Smooth muscle cell (in vitro differentiated cells): ENCODE results near the gene FGF13. TPM values are rescaled to one million over a fixed set of nuclear protein-coding genes. Genes with fewer than 3 reads are reported as not detected.
A peak's percentile ranks its signal among the peaks of the same experiment; 100 is the strongest.

ENCODE experiments used
- DNase-seq: peaks from one replicate; lab custom pipeline; 2025; ENCODE audit not compliant: unreplicated experiment; lab: John Stamatoyannopoulos, UW
- H2AFZ ChIP-seq: fragments of 200-600 bp; sonication (generic); 2 replicates; pipeline ENCODE4 v1.6.0; 2016; ENCODE audit warnings: antibody characterized with exemption, low read depth, mild to moderate bottlenecking
- H3F3A ChIP-seq: fragments of 200-600 bp; sonication (generic); 2 replicates; pipeline ENCODE4 v1.6.0; 2017; ENCODE audit warnings: antibody characterized with exemption, low read depth
- H3K27ac ChIP-seq: fragments of 200-600 bp; sonication (generic); 2 replicates; pipeline ENCODE4 v1.5.1; 2016; ENCODE audit warnings: low read depth, mild to moderate bottlenecking
- H3K27me3 ChIP-seq: fragments of 200-600 bp; sonication (generic); 2 replicates; pipeline ENCODE4 v1.6.1; 2016; ENCODE audit warnings: low read depth, mild to moderate bottlenecking
- H3K36me3 ChIP-seq: fragments of 200-600 bp; sonication (generic); 2 replicates; pipeline ENCODE4 v1.5.1; 2016; ENCODE audit warnings: low read depth
- H3K4me1 ChIP-seq: fragments of 200-600 bp; sonication (generic); 2 replicates; pipeline ENCODE4 v1.5.1; 2016; ENCODE audit warnings: low read depth
- H3K4me2 ChIP-seq: fragments of 200-600 bp; sonication (generic); 2 replicates; pipeline ENCODE4 v1.6.0; 2016; ENCODE audit warnings: mild to moderate bottlenecking
- H3K4me3 ChIP-seq: fragments of 200-600 bp; sonication (generic); 2 replicates; pipeline ENCODE4 v1.5.1; 2016; ENCODE audit warnings: mild to moderate bottlenecking
- H3K79me2 ChIP-seq: fragments of 200-600 bp; sonication (generic); 2 replicates; pipeline ENCODE4 v1.6.0; 2016; ENCODE audit warnings: low read depth, mild to moderate bottlenecking
- H3K9ac ChIP-seq: fragments of 200-600 bp; sonication (generic); 2 replicates; pipeline ENCODE4 v1.6.0; 2016; ENCODE audit warnings: low read depth
- H3K9me3 ChIP-seq: fragments of 200-600 bp; sonication (generic); replicated peaks from 2 replicates; pipeline ENCODE4 v1.5.1; 2016; ENCODE audit warnings: low read depth
- H4K20me1 ChIP-seq: fragments of 200-600 bp; sonication (generic); 2 replicates; pipeline ENCODE4 v1.6.0; 2016; ENCODE audit warnings: low read depth
- WGBS: methylation state at CpG from one replicate; pipeline ENCODE4 v1.1.7; 2016; ENCODE audit warnings: low lambda C conversion rate; 5-methylcytosine and 5-hydroxymethylcytosine counted together
- polyA plus RNA-seq: library from polyadenylated mRNA; unstranded; fragments of >200 nt; fragmentation: Nextera tagmentation; extraction: Ambion mirVana; gene quantifications from 2 replicates; pipeline ENCODE4 v1.2.1, GENCODE V29; 2016
- total RNA-seq: library from RNA; depleted of rRNA; stranded (reverse); fragments of >200 nt; gene quantifications from 2 replicates; pipeline ENCODE4 v1.2.3, GENCODE V29; 2014
- TF ChIP-seq, protein P1 (sequence below): fragments of 200-600 bp; sonication (generic); IDR thresholded peaks from 2 replicates; pipeline ENCODE4 v1.5.1; 2017; ENCODE audit warnings: borderline replicate concordance, mild to moderate bottlenecking, antibody characterized with exemption; ENCODE audit not compliant: insufficient read depth, poor library complexity, severe bottlenecking

Gene FGF13
- total and polyA plus RNA-seq, 2 experiments from 2014 or later: 0.58 to 0.81 TPM

DNA sequence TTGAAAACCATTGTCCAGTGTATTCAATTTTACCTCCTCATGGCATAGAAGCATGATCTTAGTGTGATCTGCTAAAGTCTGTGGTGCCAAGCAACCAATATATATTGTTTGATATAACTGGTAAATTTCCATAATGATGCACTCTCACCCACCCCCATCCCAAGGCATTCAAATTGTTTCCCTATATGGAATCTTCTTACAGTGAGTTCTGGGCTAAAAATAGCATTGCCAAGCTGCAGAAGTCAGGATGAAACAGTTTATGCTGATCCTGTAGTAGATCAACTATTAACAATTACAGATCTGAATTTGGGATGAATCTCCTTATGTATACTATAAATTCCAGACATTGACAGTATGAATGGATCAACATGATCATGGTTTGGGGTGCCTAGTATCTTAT lies 20.9 kb downstream of the FGF13 start:
- no peaks in the 10 kb centered on the region for H3K4me1 ChIP-seq
- H3K4me2 ChIP-seq: peak overlapping the region; percentile 39
- H3K27me3 ChIP-seq: no peaks in the 10 kb centered on the region
- TF ChIP-seq, protein P1, sequence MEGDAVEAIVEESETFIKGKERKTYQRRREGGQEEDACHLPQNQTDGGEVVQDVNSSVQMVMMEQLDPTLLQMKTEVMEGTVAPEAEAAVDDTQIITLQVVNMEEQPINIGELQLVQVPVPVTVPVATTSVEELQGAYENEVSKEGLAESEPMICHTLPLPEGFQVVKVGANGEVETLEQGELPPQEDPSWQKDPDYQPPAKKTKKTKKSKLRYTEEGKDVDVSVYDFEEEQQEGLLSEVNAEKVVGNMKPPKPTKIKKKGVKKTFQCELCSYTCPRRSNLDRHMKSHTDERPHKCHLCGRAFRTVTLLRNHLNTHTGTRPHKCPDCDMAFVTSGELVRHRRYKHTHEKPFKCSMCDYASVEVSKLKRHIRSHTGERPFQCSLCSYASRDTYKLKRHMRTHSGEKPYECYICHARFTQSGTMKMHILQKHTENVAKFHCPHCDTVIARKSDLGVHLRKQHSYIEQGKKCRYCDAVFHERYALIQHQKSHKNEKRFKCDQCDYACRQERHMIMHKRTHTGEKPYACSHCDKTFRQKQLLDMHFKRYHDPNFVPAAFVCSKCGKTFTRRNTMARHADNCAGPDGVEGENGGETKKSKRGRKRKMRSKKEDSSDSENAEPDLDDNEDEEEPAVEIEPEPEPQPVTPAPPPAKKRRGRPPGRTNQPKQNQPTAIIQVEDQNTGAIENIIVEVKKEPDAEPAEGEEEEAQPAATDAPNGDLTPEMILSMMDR: no peak
- no peak for DNase-seq
- H3K9me3 ChIP-seq: no peaks in the 10 kb centered on the region
- H3K36me3 ChIP-seq: no peaks in the 10 kb centered on the region
- no peak overlapping the region for H3K4me3 ChIP-seq
- no peaks in the 10 kb centered on the region for H3K79me2 ChIP-seq
- no peaks in the 10 kb centered on the region for H3F3A ChIP-seq
- no peaks in the 10 kb centered on the region for H4K20me1 ChIP-seq
- no peak overlapping the region for H3K27ac ChIP-seq
- no peak overlapping the region for H2AFZ ChIP-seq
- H3K9ac ChIP-seq: no peak overlapping the region

GRCh38 chrX:138683600-138683999 lies 27.9 kb downstream of the FGF13 start:
- Histone ChIP-seq H3K27ac (no peak overlapping the region), H3K79me2 (no peaks in the 10 kb centered on the region), H3K9ac (no peak overlapping the region), H3F3A (no peaks in the 10 kb centered on the region), H3K4me1 (no peaks in the 10 kb centered on the region), H2AFZ (no peak overlapping the region), H3K27me3 (no peaks in the 10 kb centered on the region), H3K9me3 (no peaks in the 10 kb centered on the region), H3K36me3 (no peaks in the 10 kb centered on the region), H3K4me3 (no peak overlapping the region), H4K20me1 (no peaks in the 10 kb centered on the region), H3K4me2 (no peak overlapping the region)
- DNase-seq: no peak
- WGBS: 75% methylated on average over 4 of the region's 4 CpGs
- TF ChIP-seq, protein P1: no peak

DNA sequence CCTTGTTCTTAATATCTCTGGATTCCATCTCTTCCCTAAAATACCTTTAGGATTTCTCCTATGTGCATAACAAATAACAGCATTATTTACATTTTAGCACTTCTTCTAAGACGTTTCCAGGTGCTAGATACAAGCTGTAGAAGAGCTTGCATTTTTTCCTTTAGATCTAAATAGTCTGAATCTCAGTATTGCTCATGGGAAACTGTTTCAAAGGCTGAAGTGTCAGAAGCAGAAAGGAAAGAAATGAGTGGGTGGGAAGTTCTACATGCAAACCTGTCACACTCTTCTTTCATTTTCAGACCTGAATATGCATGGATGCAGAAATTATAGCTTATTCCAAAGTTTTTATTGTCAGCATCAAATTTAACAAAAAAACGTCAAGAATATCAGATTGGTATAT lies 41.8 kb downstream of the FGF13 start:
- H3K4me3 ChIP-seq: no peak overlapping the region
- no peak for DNase-seq
- no peak overlapping the region for H2AFZ ChIP-seq
- no peaks in the 10 kb centered on the region for H3K79me2 ChIP-seq
- no peaks in the 10 kb centered on the region for H3K4me1 ChIP-seq
- no peaks in the 10 kb centered on the region for H3K27me3 ChIP-seq
- H3K4me2 ChIP-seq: no peak overlapping the region
- no peaks in the 10 kb centered on the region for H3K36me3 ChIP-seq
- 30% methylated on average over 2 of the region's 2 CpGs for WGBS
- TF ChIP-seq, protein P1: no peak
- H3K9ac ChIP-seq: no peak overlapping the region
- H3K27ac ChIP-seq: no peak overlapping the region
- no peaks in the 10 kb centered on the region for H3F3A ChIP-seq
- H4K20me1 ChIP-seq: no peaks in the 10 kb centered on the region
- H3K9me3 ChIP-seq: no peaks in the 10 kb centered on the region

- no peaks in the 10 kb centered on the region for H3K27me3 ChIP-seq
- no peaks in the 10 kb centered on the region for H3K79me2 ChIP-seq
- 67% methylated on average over 1 of the region's 1 CpG for WGBS
- H3K4me3 ChIP-seq: no peak overlapping the region
- DNase-seq: no peak
- H3K27ac ChIP-seq: no peak overlapping the region
- H3K9ac ChIP-seq: no peak overlapping the region
- H3K36me3 ChIP-seq: no peaks in the 10 kb centered on the region
- H3F3A ChIP-seq: no peaks in the 10 kb centered on the region
- H3K9me3 ChIP-seq: no peaks in the 10 kb centered on the region
- H3K4me1 ChIP-seq: no peaks in the 10 kb centered on the region
- H4K20me1 ChIP-seq: no peaks in the 10 kb centered on the region
- no peak overlapping the region for H3K4me2 ChIP-seq
- TF ChIP-seq, protein P1: no peak
- no peak overlapping the region for H2AFZ ChIP-seq
These were observed 47.1 kb downstream of the FGF13 start for GRCh38 chrX:138664466-138664865.
